Endothelial cell (in vitro differentiated cells): Measurements from ENCODE around the gene RASGEF1C. TPM values are rescaled to one million over a fixed set of nuclear protein-coding genes. Genes with fewer than 3 reads are reported as not detected.

Source experiments
- DNase-seq: peaks from one replicate; pipeline ENCODE4 v3.0.0; 2021; ENCODE audit warnings: low spot score
- H3K27ac Mint-ChIP-seq: one replicate; pipeline ENCODE4 v1.8.0; 2021; ENCODE audit warnings: mixed read lengths, inconsistent platforms; ENCODE audit not compliant: unreplicated experiment
- H3K27me3 Mint-ChIP-seq: one replicate; pipeline ENCODE4 v1.8.0; 2021; ENCODE audit warnings: mild to moderate bottlenecking, moderate library complexity, mixed read lengths, inconsistent platforms; ENCODE audit not compliant: unreplicated experiment
- H3K36me3 Mint-ChIP-seq: one replicate; pipeline ENCODE4 v1.8.0; 2021; ENCODE audit warnings: mild to moderate bottlenecking, low read depth, mixed read lengths, inconsistent platforms; ENCODE audit not compliant: unreplicated experiment
- H3K4me1 Mint-ChIP-seq: one replicate; pipeline ENCODE4 v1.8.0; 2021; ENCODE audit warnings: mild to moderate bottlenecking, mixed read lengths, inconsistent platforms; ENCODE audit not compliant: unreplicated experiment
- H3K4me3 Mint-ChIP-seq: one replicate; pipeline ENCODE4 v1.8.0; 2021; ENCODE audit warnings: mild to moderate bottlenecking, mixed read lengths, inconsistent platforms; ENCODE audit not compliant: unreplicated experiment
- H3K9me3 Mint-ChIP-seq: one replicate; pipeline ENCODE4 v1.8.0; 2021; ENCODE audit warnings: mixed read lengths, inconsistent platforms; ENCODE audit not compliant: unreplicated experiment
- total RNA-seq: library from RNA; stranded (reverse); fragmentation: NEBNext Ultra II Directional; extraction: Animal tissue kit (Norgen Biotek cat#: 25700); gene quantifications from one replicate; pipeline ENCODE4 v1.2.1, GENCODE V29; 2021; ENCODE audit not compliant: unreplicated experiment
- TF ChIP-seq, protein P1 (sequence below): fragments of 200-600 bp; sonication (generic); IDR thresholded peaks from one replicate; pipeline ENCODE4 v1.5.0; 2021; ENCODE audit warnings: antibody characterized with exemption; ENCODE audit not compliant: unreplicated experiment

Gene RASGEF1C
- total RNA-seq, 1 donor from 2014 or later, result 0.64 TPM

DNA sequence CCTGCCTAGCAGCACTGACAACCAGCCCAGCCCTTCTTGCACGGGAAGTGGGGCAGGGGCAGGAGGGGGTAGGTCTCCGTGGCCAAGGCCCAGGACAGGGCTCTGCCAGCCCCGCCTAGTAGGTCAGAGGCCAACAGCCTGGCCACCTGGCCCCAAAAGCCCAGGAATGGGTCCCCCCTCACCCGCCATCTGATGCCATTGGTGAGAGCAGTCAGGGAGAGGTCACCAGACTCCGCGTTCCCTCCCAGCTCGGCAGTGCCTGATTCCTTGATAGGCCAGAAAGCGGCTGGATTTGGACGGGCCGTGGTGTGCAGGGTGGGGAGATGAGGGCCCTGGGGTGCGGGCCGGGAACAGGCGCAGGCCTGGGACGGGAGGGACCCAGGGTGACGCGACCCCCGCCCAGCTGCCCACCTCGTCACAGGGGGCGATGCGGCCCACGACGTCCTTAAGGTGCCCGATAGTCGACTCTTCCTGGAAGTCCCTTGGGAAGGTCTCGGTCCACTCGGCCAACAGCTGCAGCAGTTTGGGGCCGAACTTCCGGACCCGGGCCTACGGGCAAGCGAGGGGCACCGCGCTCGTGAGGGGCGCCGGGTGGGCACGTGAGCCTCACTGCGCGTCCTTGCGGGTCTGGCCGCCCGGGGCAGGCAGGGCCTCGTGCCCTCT is 72.9 kb downstream of the RASGEF1C start:
- H3K27ac Mint-ChIP-seq, result no peak overlapping the region
- H3K4me1 Mint-ChIP-seq, result no peaks in the 10 kb centered on the region
- H3K36me3 Mint-ChIP-seq, result no peaks in the 10 kb centered on the region
- no peak for DNase-seq
- no peak overlapping the region for H3K4me3 Mint-ChIP-seq
- H3K9me3 Mint-ChIP-seq, result no peaks in the 10 kb centered on the region
- TF ChIP-seq, protein P1, sequence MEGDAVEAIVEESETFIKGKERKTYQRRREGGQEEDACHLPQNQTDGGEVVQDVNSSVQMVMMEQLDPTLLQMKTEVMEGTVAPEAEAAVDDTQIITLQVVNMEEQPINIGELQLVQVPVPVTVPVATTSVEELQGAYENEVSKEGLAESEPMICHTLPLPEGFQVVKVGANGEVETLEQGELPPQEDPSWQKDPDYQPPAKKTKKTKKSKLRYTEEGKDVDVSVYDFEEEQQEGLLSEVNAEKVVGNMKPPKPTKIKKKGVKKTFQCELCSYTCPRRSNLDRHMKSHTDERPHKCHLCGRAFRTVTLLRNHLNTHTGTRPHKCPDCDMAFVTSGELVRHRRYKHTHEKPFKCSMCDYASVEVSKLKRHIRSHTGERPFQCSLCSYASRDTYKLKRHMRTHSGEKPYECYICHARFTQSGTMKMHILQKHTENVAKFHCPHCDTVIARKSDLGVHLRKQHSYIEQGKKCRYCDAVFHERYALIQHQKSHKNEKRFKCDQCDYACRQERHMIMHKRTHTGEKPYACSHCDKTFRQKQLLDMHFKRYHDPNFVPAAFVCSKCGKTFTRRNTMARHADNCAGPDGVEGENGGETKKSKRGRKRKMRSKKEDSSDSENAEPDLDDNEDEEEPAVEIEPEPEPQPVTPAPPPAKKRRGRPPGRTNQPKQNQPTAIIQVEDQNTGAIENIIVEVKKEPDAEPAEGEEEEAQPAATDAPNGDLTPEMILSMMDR, result no peak
- H3K27me3 Mint-ChIP-seq, result peaks cover 18% of the 10 kb centered on the region

DNA sequence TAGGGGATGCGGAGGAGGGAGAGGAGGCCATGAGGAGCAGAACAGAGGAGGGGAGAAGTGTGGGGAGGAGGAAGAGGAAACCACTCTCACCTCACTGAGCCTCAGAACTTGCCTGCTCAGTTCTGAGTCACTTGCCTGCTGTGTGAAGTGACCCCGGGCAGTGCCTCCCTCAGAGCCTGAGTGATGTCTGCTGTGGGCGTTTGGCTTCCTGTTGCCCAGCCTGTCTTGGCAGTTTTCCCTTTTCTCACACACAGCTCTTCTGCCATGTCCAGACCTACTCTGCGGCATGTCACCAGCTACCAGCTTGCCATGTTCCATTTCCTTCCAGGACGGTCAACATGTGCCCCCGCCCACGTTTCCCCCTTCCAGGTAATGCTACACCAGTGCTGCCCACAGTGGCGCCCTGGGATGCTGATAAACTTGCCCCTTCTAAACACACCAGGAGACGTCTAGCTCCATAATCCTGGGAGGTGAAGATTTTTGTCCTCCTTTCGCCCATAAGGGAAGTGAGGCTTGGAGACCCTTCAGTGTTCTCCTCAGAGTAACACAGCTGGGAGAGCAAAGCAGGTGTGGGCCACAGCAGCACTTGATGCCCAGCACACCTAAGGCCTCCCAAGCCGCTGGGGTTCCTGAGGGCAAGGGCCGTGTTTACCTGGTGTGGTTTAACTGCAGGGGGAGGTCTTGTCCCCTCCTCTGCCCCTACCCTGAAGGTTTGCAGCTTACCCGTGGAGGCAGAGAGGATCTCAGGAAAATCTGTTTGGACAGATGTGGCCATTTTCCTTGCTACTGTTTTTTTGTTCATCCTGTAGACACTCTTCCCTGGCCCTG is 73.7 kb downstream of the RASGEF1C start:
- Mint-ChIP-seq H3K4me3 (no peak overlapping the region), H3K27ac (no peak overlapping the region), H3K4me1 (peaks cover 4% of the 10 kb centered on the region), H3K36me3 (no peaks in the 10 kb centered on the region), H3K9me3 (no peaks in the 10 kb centered on the region), H3K27me3 (peaks cover 15% of the 10 kb centered on the region)
- TF ChIP-seq, protein P1, result no peak
- no peak for DNase-seq

GRCh38 chr5:180133971-180134508 is 75.0 kb downstream of the RASGEF1C start:
- H3K36me3 Mint-ChIP-seq, result no peaks in the 10 kb centered on the region
- DNase-seq, result no peak
- H3K27me3 Mint-ChIP-seq, result peaks cover 17% of the 10 kb centered on the region
- no peaks in the 10 kb centered on the region for H3K9me3 Mint-ChIP-seq
- peaks cover 5% of the 10 kb centered on the region for H3K4me1 Mint-ChIP-seq
- TF ChIP-seq, protein P1, result no peak
- no peak overlapping the region for H3K4me3 Mint-ChIP-seq
- H3K27ac Mint-ChIP-seq, result no peak overlapping the region

GRCh38 chr5:180133551-180133950 is 75.5 kb downstream of the RASGEF1C start:
- Mint-ChIP-seq H3K9me3 (no peaks in the 10 kb centered on the region), H3K4me3 (no peak overlapping the region), H3K27ac (no peak overlapping the region), H3K4me1 (peaks cover 5% of the 10 kb centered on the region), H3K36me3 (no peaks in the 10 kb centered on the region), H3K27me3 (peaks cover 17% of the 10 kb centered on the region)
- TF ChIP-seq, protein P1, result no peak
- DNase-seq, result no peak

DNA sequence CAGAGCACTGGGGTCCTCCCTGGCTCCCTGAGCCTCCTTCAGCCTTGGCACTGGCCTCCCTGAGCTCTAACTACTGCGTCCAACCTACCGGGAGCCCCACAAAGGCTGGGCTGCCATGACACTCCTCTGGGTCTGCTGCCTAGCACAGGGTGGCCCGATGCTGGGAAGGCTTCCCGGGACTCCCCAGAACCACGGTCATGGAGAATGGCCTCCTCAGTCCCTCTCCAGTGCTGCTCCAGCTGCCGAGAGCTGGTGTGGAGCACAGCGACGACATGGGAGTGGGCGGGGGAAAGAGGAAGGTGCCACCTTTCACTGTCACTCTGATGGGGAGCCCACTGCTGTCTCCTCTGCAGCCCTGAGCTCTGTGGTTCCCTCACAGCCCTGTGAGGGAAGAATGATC is 76.0 kb downstream of the RASGEF1C start:
- peaks cover 13% of the 10 kb centered on the region for H3K27me3 Mint-ChIP-seq
- DNase-seq, result no peak
- no peak overlapping the region for H3K4me3 Mint-ChIP-seq
- TF ChIP-seq, protein P1, result no peak
- H3K36me3 Mint-ChIP-seq, result no peaks in the 10 kb centered on the region
- no peaks in the 10 kb centered on the region for H3K9me3 Mint-ChIP-seq
- H3K27ac Mint-ChIP-seq, result no peak overlapping the region
- peaks cover 5% of the 10 kb centered on the region for H3K4me1 Mint-ChIP-seq
